NCI-H748 (cell line): ENCODE data around the gene GNAI2.
A peak's percentile ranks its signal among the peaks of the same experiment; 100 is the strongest.

ENCODE experiments used
- DNase-seq: peaks from one replicate; lab custom pipeline; 2025; ENCODE audit not compliant: unreplicated experiment; lab: John Stamatoyannopoulos, UW

GNAI2 gene

GRCh38 chr3:50295553-50296431, 59.8 kb downstream of the GNAI2 start:
- no peak for DNase-seq

DNA sequence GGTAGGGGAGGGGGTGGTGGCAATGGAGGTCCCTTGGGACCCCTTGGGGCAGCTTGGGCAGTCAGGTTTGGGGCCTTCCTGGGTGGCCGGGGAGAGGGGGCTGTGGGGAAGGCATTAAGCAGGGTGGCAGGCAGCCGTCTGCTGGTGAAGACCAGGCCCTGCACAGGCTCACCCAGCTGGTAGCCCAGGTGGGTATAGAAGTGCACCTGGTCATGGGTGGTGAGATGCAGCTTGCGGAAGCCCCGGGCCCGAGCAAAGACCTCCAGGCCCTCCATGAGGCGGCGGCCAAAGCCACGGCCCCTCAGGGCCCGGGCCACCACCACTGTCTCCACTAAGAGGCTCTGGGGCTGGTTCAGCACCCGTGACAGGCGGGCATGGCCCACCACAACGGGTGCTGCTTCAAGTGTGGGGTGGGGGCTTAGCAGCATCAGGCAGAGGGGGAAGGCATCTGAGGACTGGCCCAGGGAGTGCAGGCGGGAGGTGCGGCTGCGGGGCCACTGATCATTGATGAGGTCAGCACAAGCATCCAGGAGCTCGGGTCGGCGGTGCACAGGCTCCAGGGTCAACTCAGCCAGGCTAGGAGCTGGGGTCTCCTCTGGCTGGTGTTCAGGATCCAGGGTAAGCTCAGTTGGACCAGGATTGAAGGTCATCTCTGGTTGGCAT, 60.8 kb downstream of the GNAI2 start:
- DNase-seq: no peak

DNA sequence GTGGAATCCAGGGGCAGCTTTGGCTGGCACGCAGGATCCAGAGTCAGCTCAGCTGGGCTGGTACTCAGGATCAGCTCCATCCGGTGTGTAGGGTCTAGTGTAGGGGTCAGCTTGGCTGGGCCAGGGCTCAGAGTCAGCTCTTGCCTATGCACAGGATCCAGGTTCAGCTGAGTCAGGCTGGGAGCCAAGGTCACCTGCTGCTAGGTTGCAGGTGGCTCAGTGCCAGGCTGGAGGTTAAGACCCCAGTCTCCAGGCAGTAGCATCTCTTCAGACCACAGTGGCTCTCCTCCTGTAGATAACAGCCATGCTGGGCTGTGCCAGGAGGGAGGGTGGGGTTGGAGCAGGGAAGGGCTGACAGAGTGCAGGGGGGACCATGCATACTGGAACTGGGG, 61.4 kb downstream of the GNAI2 start:
- DNase-seq: no peak

- DNase-seq: no peak
Measured at GRCh38 chr3:50297896-50298725, 62.1 kb downstream of the GNAI2 start.

- DNase-seq: peak; percentile 94
Measured at GRCh38 chr3:50298836-50299637, 63.0 kb downstream of the GNAI2 start, which contains the start of the genes HYAL3 and NAA80. Gene HYAL3, minus strand, starts transcription at chr3:50299405. Its CDS starts 3,803 bp downstream, at chr3:50295602. Gene NAA80, minus strand, starts transcription at chr3:50299405. Its CDS starts 1,942 bp downstream, at chr3:50297463.

DNA sequence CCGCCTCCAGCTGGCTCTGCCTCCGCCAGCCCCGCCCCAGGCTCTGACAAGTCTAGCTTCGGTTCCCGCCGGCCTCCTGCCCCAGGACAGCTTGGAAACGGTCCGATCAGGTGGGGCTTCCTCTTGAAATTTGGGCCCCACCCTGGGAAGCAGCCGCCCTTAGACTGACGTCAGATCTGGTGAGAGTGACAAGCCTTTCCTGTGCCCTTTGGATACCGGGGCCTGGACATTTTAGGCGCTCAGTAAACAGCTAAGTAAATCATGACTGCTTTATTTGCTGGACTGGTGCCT, 63.6 kb downstream of the GNAI2 start:
- DNase-seq: no peak

- no peak for DNase-seq
Measured at GRCh38 chr3:50299929-50300680, 64.1 kb downstream of the GNAI2 start.

GRCh38 chr3:50300681-50301254, 64.8 kb downstream of the GNAI2 start:
- DNase-seq: no peak

GRCh38 chr3:50302095-50303012, 66.3 kb downstream of the GNAI2 start:
- no peak for DNase-seq

- no peak for DNase-seq
Measured at GRCh38 chr3:50303013-50303815, 67.2 kb downstream of the GNAI2 start, which contains the start of gene HYAL1. Gene HYAL1, minus strand, starts transcription at chr3:50303574. Its CDS starts 618 bp downstream, at chr3:50302956.

DNA sequence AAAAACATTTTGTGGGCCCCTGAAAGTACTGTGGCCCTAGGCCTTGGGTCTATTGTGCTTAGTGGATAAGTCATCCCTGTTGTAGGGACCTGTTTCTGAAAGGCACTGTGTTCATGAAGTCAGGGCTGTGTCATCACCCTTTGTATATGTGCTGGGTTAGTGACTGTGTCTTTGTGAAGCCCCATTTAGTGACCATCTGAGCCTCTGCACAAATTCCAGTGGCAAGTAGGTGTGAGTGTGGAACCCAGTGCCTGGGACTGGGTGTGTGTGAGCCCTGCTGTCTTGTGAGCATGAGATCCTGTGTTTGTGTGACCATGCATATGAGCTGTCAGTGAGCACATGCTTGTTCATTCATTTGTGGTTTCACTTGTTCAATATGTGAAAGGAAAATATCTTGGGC, 68.6 kb downstream of the GNAI2 start:
- no peak for DNase-seq
